Adrenal gland (tissue), 12 donors: ENCODE data around the gene SLC10A2. TPM values are rescaled to one million over a fixed set of nuclear protein-coding genes. Genes with fewer than 3 reads are reported as not detected.

Experiments used
- DNase-seq, 7 donors: peaks; one replicate each; pipeline ENCODE4 v3.0.0-alpha.2; 2019 to 2020
- H3K27ac ChIP-seq, 5 donors: fragments of 200-600 bp; sonication (generic) in 4 of 5; 1 replicate in 3 of 5; 2 replicates in 2 of 5; pipeline versions ENCODE4 v1.5.1 to v1.8.0; 2016 to 2020; ENCODE audit warnings: mild to moderate bottlenecking in 1 of 5
- H3K27me3 ChIP-seq: fragments of 200-600 bp; 2 replicates; pipeline ENCODE4 v1.8.0; 2021
- H3K36me3 ChIP-seq, 2 donors: fragments of 200-600 bp; replicated peaks in 1 of 2; 1 replicate in 1 of 2; 2 replicates in 1 of 2; pipeline versions ENCODE4 v1.5.1 to v1.8.0; 2018 to 2022
- H3K4me1 ChIP-seq, 2 donors: fragments of 200-600 bp; replicated peaks in 1 of 2; 1 replicate in 1 of 2; 2 replicates in 1 of 2; pipeline versions ENCODE4 v1.5.1 to v1.8.0; 2018 to 2021
- H3K4me3 ChIP-seq, 4 donors: fragments of 200-600 bp; sonication (generic) in 3 of 4; one replicate each; pipeline ENCODE4 v1.5.1; 2016 to 2018
- H3K9me3 ChIP-seq, 3 donors: fragments of 200-600 bp; sonication (generic) in 1 of 3; replicated peaks in 1 of 3; 1 replicate in 2 of 3; 2 replicates in 1 of 3; pipeline versions ENCODE4 v1.5.1 to v1.8.0; 2016 to 2021
- CTCF ChIP-seq, 6 experiments: fragments of 450-650 bp in 4 of 6; fragments of 200-600 bp in 2 of 6; sonication (generic) in 1 of 6; IDR thresholded peaks; 1 replicate in 5 of 6; 2 replicates in 1 of 6; pipeline versions ENCODE4 v1.5.1 to v1.8.0; 2016 to 2021; ENCODE audit warnings: antibody characterized with exemption in 6 of 6, mild to moderate bottlenecking in 2 of 6, moderate library complexity in 1 of 6
- POLR2A ChIP-seq, 2 donors: fragments of 450-650 bp; IDR thresholded peaks; one replicate each; pipeline ENCODE4 v1.6.1; 2017; ENCODE audit warnings: antibody characterized with exemption in 2 of 2, mild to moderate bottlenecking in 2 of 2, moderate library complexity in 1 of 2
- WGBS, 4 donors: extraction: QIAGEN DNeasy Blood & Tissue Kit in 2 of 4; methylation state at CpG; one replicate each; pipeline versions ENCODE4 v1.1.5 to v1.1.7; 2013 to 2017; 5-methylcytosine and 5-hydroxymethylcytosine counted together
- intact Hi-C, 2 donors: fragments of 100-400 bp; cut with DNase I; formaldehyde crosslinking; loops; one replicate each; pipeline versions ENCODE4 v1.14.1 to v1.15.0; 2022 to 2023
- polyA plus RNA-seq, 3 donors: library from polyadenylated mRNA; stranded (reverse); fragments of 200-250 nt in 2 of 3; fragments of 350-450 nt in 1 of 3; fragmentation: Illumina TruSeq in 1 of 3; extraction: RNeasy Lipid Tissue Mini Kit (QIAGEN cat#74804) in 1 of 3; gene quantifications; one replicate each; pipeline ENCODE4 v1.2.3, GENCODE V29; 2013 to 2014
- total RNA-seq, 9 donors: library from RNA; depleted of rRNA in 4 of 9; stranded (reverse); fragments of >200 nt in 4 of 9; fragments of 120-200 nt in 1 of 9; fragmentation: NEBNext Ultra II Directional in 1 of 9; extraction: Animal tissue kit (Norgen Biotek cat#: 25700) in 1 of 9; gene quantifications; one replicate each; pipeline versions ENCODE4 v1.1.0 to v1.2.4, GENCODE V29; 2013 to 2023
- donor health status: healthy with polysubstance abuse.
- donor health status: Bipolar disorder and iron deficiency.
- donor health status: DM: yes; HTN: yes; CAD: no.
- donor health status: DM: no; HTN: no; CAD: no.
- donor health status: DM: no; HTN: no; CAD: no.
- donor health status: DM: yes; HTN: yes; CAD: no.

The SLC10A2 gene
- total and polyA plus RNA-seq, 12 donors, result not detected

- Histone ChIP-seq H3K4me3 (no peak overlapping the region), H3K4me1 (no peaks in the 10 kb centered on the region), H3K27ac (no peak overlapping the region), H3K9me3 (no peaks in the 10 kb centered on the region), H3K27me3 (no peaks in the 10 kb centered on the region), H3K36me3 (no peaks in the 10 kb centered on the region)
- no peak for DNase-seq
- WGBS, 4 donors, result 67 to 74% (median 69%) methylated on average over 5 of the region's 5 CpGs
- intact Hi-C loops, result no loop called here
- TF ChIP-seq POLR2A (IDR thresholded peaks at IDR 0.05) (no peak), CTCF (IDR thresholded peaks at IDR 0.05) (no peak)
Observed at GRCh38 chr13:103078158-103078557, 11.9 kb upstream of the SLC10A2 start.

- no peak overlapping the region for H3K27ac ChIP-seq
- no peak for DNase-seq
- H3K36me3 ChIP-seq, result no peaks in the 10 kb centered on the region
- H3K4me1 ChIP-seq, result no peaks in the 10 kb centered on the region
- no peak overlapping the region for H3K4me3 ChIP-seq
- intact Hi-C loops, result no loop called here
- H3K9me3 ChIP-seq, result no peaks in the 10 kb centered on the region
- H3K27me3 ChIP-seq, result no peaks in the 10 kb centered on the region
- no peak for TF ChIP-seq CTCF (IDR thresholded peaks at IDR 0.05)
- 88 to 97% (median 92%) methylated on average over 1 of the region's 1 CpG for WGBS, 4 donors
Observed at GRCh38 chr13:103068836-103069235, 2.6 kb upstream of the SLC10A2 start.

- no peak for TF ChIP-seq POLR2A (IDR thresholded peaks at IDR 0.05)
- TF ChIP-seq CTCF (IDR thresholded peaks at IDR 0.05), result no peak
- no peaks in the 10 kb centered on the region for H3K9me3 ChIP-seq
- no peaks in the 10 kb centered on the region for H3K27me3 ChIP-seq
- H3K4me1 ChIP-seq, result no peaks in the 10 kb centered on the region
- no peaks in the 10 kb centered on the region for H3K36me3 ChIP-seq
- H3K27ac ChIP-seq, result no peak overlapping the region
- WGBS, 4 donors, result 73 to 83% (median 79%) methylated on average over 7 of the region's 7 CpGs
- H3K4me3 ChIP-seq, result no peak overlapping the region
- intact Hi-C loops, result no loop called here
- DNase-seq, result no peak
Observed at GRCh38 chr13:103067751-103068555, 1.7 kb upstream of the SLC10A2 start.

- DNase-seq, result no peak
- WGBS, 4 donors, result 61 to 70% (median 66%) methylated on average over 3 of the region's 3 CpGs
Observed at GRCh38 chr13:103066781-103067345, 646 bp upstream of the SLC10A2 start.

More at GRCh38 chr13:103066781-103067345, 646 bp upstream of the SLC10A2 start:
- TF ChIP-seq CTCF (IDR thresholded peaks at IDR 0.05), result no peak
- TF ChIP-seq POLR2A (IDR thresholded peaks at IDR 0.05), result no peak
- H3K4me1 ChIP-seq, result no peaks in the 10 kb centered on the region
- H3K9me3 ChIP-seq, result no peaks in the 10 kb centered on the region
- intact Hi-C loops, result no loop called here
- no peaks in the 10 kb centered on the region for H3K27me3 ChIP-seq
- no peak overlapping the region for H3K27ac ChIP-seq
- H3K4me3 ChIP-seq, result no peak overlapping the region
- H3K36me3 ChIP-seq, result no peaks in the 10 kb centered on the region
